ENCODE measurements around the gene PRSS27.

Gene PRSS27

GRCh38 chr16:2720064-2720457, at the start of gene PRSS27:
TSS of gene PRSS27 (minus strand) at chr16:2720224. CDS start at chr16:2720160, 64 bp downstream.
- no peak for DNase-seq (ENCODE audit: low read depth in 2 of 2)

GRCh38 chr16:2769675-2770056, 49.6 kb upstream of the PRSS27 start:
- no peak for DNase-seq (ENCODE audit: low read depth in 2 of 2)

GRCh38 chr16:2769100-2769529, 49.1 kb upstream of the PRSS27 start:
- no peak for DNase-seq (ENCODE audit: low read depth in 2 of 2)

GRCh38 chr16:2768403-2769089, 48.5 kb upstream of the PRSS27 start:
- DNase-seq (ENCODE audit: low read depth in 2 of 2): no peak

GRCh38 chr16:2767891-2768290, 47.9 kb upstream of the PRSS27 start:
- DNase-seq (ENCODE audit: low read depth in 2 of 2): no peak

- DNase-seq (ENCODE audit: low read depth in 2 of 2): no peak
Observed at GRCh38 chr16:2767140-2767731, 47.2 kb upstream of the PRSS27 start.

GRCh38 chr16:2766430-2767139, 46.6 kb upstream of the PRSS27 start:
- no peak for DNase-seq (ENCODE audit: low read depth in 2 of 2)

- no peak for DNase-seq (ENCODE audit: low read depth in 2 of 2)
Observed at GRCh38 chr16:2765462-2766404, 45.7 kb upstream of the PRSS27 start.

GRCh38 chr16:2764718-2765117, 44.7 kb upstream of the PRSS27 start:
- no peak for DNase-seq (ENCODE audit: low read depth in 2 of 2)

- DNase-seq (ENCODE audit: low read depth in 2 of 2): no peak
Observed at GRCh38 chr16:2763173-2763572, 43.1 kb upstream of the PRSS27 start.

- DNase-seq (ENCODE audit: low read depth in 2 of 2): no peak
Observed at GRCh38 chr16:2762711-2763110, 42.7 kb upstream of the PRSS27 start.

- DNase-seq (ENCODE audit: low read depth in 2 of 2): no peak
Observed at GRCh38 chr16:2761886-2762583, 42.0 kb upstream of the PRSS27 start.

- no peak for DNase-seq (ENCODE audit: low read depth in 2 of 2)
Observed at GRCh38 chr16:2761472-2761871, 41.4 kb upstream of the PRSS27 start.

- no peak for DNase-seq (ENCODE audit: low read depth in 2 of 2)
Observed at GRCh38 chr16:2757344-2757743, 37.3 kb upstream of the PRSS27 start.

- no peak for DNase-seq (ENCODE audit: low read depth in 2 of 2)
Observed at GRCh38 chr16:2756288-2757015, 36.4 kb upstream of the PRSS27 start.

GRCh38 chr16:2755158-2755557, 35.1 kb upstream of the PRSS27 start:
- DNase-seq (ENCODE audit: low read depth in 2 of 2): no peak

- no peak for DNase-seq (ENCODE audit: low read depth in 2 of 2)
Observed at GRCh38 chr16:2753733-2754020, 33.7 kb upstream of the PRSS27 start.

GRCh38 chr16:2752850-2753732, 33.1 kb upstream of the PRSS27 start:
- peak; percentile 71 to 73 for DNase-seq (ENCODE audit: low read depth in 2 of 2)

- DNase-seq (ENCODE audit: low read depth in 2 of 2): peak; percentile 90
Observed at GRCh38 chr16:2752035-2752849, 32.2 kb upstream of the PRSS27 start, which contains the start of gene SRRM2. TSS of gene SRRM2 (plus strand) at chr16:2752638. CDS start at chr16:2756365, 3,727 bp downstream.

Data from stimulated activated CD8-positive, alpha-beta memory T cell treated with anti-CD3 and anti-CD28 coated beads, Interleukin-15, amount 100 ng/mL, for 48 hours (primary cell).